CD4-positive, alpha-beta T cell (primary cell): ENCODE measurements around the gene TM4SF18. TPM values are rescaled to one million over a fixed set of nuclear protein-coding genes. Genes with fewer than 3 reads are reported as not detected.

Experiments used
- ATAC-seq: fragments of 200-7000 bp; cut with Tn5 transposase; one replicate; pipeline ENCODE4 v1.10.0; 2022; ENCODE audit warnings: mild to moderate bottlenecking; ENCODE audit not compliant: poor library complexity
- CTCF ChIA-PET: fragments of 350-600 bp; sonication (Branson Sonifier 250); formaldehyde crosslinking; loops from one replicate; lab custom pipeline; 2021; ENCODE audit warnings: antibody characterized with exemption, inconsistent platforms; lab: Charles Lee
- POLR2A ChIA-PET: fragments of 350-600 bp; sonication (Branson Sonifier 250); formaldehyde crosslinking; loops from one replicate; lab custom pipeline; 2021; ENCODE audit warnings: antibody characterized with exemption, inconsistent platforms; lab: Charles Lee
- DNase-seq, 14 experiments: peaks; one replicate each; pipeline ENCODE4 v3.0.0-alpha.2; 2013 to 2020; ENCODE audit warnings: mixed read lengths in 2 of 14
- H3K27ac ChIP-seq, 2 donors: one replicate each; pipeline versions ENCODE4 v1.5.1 to v1.7.0; 2013; ENCODE audit warnings: low read length in 2 of 2, low read depth in 1 of 2, mild to moderate bottlenecking in 1 of 2
- H3K27me3 ChIP-seq, 2 experiments: 1 replicate in 1 of 2; 2 replicates in 1 of 2; pipeline versions ENCODE4 v1.6.1 to v1.7.0; 2013; ENCODE audit warnings: low read length in 2 of 2, control low read depth in 1 of 2, mild to moderate bottlenecking in 1 of 2, moderate library complexity in 1 of 2; ENCODE audit not compliant: insufficient read depth in 2 of 2, control insufficient read depth in 1 of 2
- H3K36me3 ChIP-seq: one replicate; pipeline ENCODE4 v1.6.1; 2013; ENCODE audit warnings: low read length, control low read depth; ENCODE audit not compliant: insufficient read depth
- H3K4me1 ChIP-seq: one replicate; pipeline ENCODE4 v1.6.1; 2013; ENCODE audit warnings: low read length, control low read depth; ENCODE audit not compliant: insufficient read depth
- H3K4me3 ChIP-seq: one replicate; pipeline ENCODE4 v1.5.1; 2013; ENCODE audit warnings: mild to moderate bottlenecking, low read length, moderate library complexity
- H3K9me3 ChIP-seq, 2 experiments: 1 replicate in 1 of 2; 2 replicates in 1 of 2; pipeline versions ENCODE4 v1.6.1 to v1.7.0; 2013; ENCODE audit warnings: low read length in 2 of 2, mild to moderate bottlenecking in 2 of 2, control low read depth in 1 of 2, moderate library complexity in 1 of 2; ENCODE audit not compliant: control insufficient read depth in 1 of 2, insufficient read depth in 1 of 2
- H3K27ac Mint-ChIP-seq: one replicate; pipeline ENCODE4 v1.8.0; 2020; ENCODE audit warnings: mixed read lengths
- H3K27me3 Mint-ChIP-seq: one replicate; pipeline ENCODE4 v1.8.0; 2021; ENCODE audit warnings: mixed read lengths
- H3K36me3 Mint-ChIP-seq: one replicate; pipeline ENCODE4 v1.8.0; 2021; ENCODE audit warnings: low read depth, mixed read lengths
- H3K4me1 Mint-ChIP-seq: one replicate; pipeline ENCODE4 v1.8.0; 2021; ENCODE audit warnings: low read depth, mixed read lengths
- H3K4me3 Mint-ChIP-seq: one replicate; pipeline ENCODE4 v1.8.0; 2020; ENCODE audit warnings: mild to moderate bottlenecking, mixed read lengths
- H3K9me3 Mint-ChIP-seq: one replicate; pipeline ENCODE4 v1.8.0; 2020; ENCODE audit warnings: mixed read lengths
- intact Hi-C, 2 experiments: fragments of 100-400 bp; cut with DNase I in 1 of 2; cut with micrococcal nuclease in 1 of 2; formaldehyde crosslinking; loops; one replicate each; pipeline versions ENCODE4 v1.15.1 to v1.9.0; 2023 to 2025; cut with DNase I, micrococcal nuclease
- polyA plus RNA-seq, 2 donors: library from polyadenylated mRNA; unstranded; fragments of 120-200 nt; gene quantifications; one replicate each; pipeline ENCODE4 v1.2.1, GENCODE V29; 2013
- total RNA-seq, 174 experiments: library from RNA in 2 of 174; stranded (reverse) in 2 of 174; gene quantifications; one replicate each; pipeline ENCODE4 v1.2.3 and lab custom pipeline; 2021 to 2026
- TF ChIP-seq, protein P1 (sequence below): fragments of 200-600 bp; IDR thresholded peaks from one replicate; pipeline ENCODE4 v1.8.0; 2022; ENCODE audit warnings: antibody characterized with exemption, mild to moderate bottlenecking

The TM4SF18 gene, protein sequence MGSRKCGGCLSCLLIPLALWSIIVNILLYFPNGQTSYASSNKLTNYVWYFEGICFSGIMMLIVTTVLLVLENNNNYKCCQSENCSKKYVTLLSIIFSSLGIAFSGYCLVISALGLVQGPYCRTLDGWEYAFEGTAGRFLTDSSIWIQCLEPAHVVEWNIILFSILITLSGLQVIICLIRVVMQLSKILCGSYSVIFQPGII
- total RNA-seq (not detected), total RNA-seq (lab: John Stamatoyannopoulos, UW) (0 to 0.09 (median 0) reads per million in 172 experiments)
- polyA plus RNA-seq (2013, experiment 1 of 2) = not detected
- polyA plus RNA-seq (2013, experiment 2 of 2) = 0.33 TPM

DNA sequence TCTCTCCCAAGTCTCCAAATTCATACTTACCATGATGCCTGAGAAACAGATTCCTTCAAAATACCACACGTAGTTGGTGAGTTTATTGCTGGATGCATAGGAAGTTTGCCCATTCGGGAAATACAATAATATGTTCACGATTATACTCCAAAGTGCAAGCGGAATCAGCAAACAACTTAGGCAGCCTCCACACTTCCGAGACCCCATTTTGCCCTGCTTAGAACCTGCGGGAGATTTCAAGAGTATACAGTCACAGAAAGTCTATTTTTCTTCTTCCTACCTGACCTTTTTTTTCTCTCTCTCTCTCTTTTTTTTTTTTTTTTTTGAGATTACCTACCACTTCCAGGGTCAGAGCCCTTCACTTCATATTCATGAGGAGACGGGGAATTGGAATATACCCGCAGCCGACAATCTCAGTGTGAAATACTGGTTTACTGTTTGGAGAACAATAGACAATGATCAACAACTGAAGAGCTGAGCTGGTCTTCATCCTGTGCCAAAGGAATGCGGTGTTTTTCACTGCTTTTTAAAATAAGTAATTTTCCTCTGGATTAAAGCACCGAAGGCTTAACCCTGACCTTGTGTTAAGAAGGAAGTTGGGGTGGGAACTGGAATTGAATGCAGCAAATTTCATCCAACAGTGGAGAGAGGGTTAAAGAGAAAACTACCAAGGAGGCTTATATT lies at the start of gene TM4SF18:
Gene TM4SF18 (minus strand): TSS at position 461 of the 684 bp plus-strand sequence. CDS start 254 bp downstream, at position 207.
- Histone ChIP-seq H3K27ac (no peak within 1 kb of the TSS), H3K4me1 (no peaks in the 10 kb centered on the region), H3K9me3 (no peaks in the 10 kb centered on the region), H3K27me3 (peaks cover 0 to 13% of the 10 kb centered on the region in 2 experiments), H3K4me3 (no peak within 1 kb of the TSS), H3K36me3 (no peaks in the 10 kb centered on the region)
- H3K27ac Mint-ChIP-seq = no peak within 1 kb of the TSS
- H3K36me3 Mint-ChIP-seq = no peaks in the 10 kb centered on the region
- intact Hi-C loops = no loop called here
- H3K27me3 Mint-ChIP-seq = peaks cover 12% of the 10 kb centered on the region
- ATAC-seq (no peak), DNase-seq (no peak)
- TF ChIP-seq, protein P1, sequence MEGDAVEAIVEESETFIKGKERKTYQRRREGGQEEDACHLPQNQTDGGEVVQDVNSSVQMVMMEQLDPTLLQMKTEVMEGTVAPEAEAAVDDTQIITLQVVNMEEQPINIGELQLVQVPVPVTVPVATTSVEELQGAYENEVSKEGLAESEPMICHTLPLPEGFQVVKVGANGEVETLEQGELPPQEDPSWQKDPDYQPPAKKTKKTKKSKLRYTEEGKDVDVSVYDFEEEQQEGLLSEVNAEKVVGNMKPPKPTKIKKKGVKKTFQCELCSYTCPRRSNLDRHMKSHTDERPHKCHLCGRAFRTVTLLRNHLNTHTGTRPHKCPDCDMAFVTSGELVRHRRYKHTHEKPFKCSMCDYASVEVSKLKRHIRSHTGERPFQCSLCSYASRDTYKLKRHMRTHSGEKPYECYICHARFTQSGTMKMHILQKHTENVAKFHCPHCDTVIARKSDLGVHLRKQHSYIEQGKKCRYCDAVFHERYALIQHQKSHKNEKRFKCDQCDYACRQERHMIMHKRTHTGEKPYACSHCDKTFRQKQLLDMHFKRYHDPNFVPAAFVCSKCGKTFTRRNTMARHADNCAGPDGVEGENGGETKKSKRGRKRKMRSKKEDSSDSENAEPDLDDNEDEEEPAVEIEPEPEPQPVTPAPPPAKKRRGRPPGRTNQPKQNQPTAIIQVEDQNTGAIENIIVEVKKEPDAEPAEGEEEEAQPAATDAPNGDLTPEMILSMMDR = no peak
- ChIA-PET POLR2A (no interaction called here), CTCF (no interaction called here)
- no peak within 1 kb of the TSS for H3K4me3 Mint-ChIP-seq
- H3K9me3 Mint-ChIP-seq = no peaks in the 10 kb centered on the region
- no peaks in the 10 kb centered on the region for H3K4me1 Mint-ChIP-seq

DNA sequence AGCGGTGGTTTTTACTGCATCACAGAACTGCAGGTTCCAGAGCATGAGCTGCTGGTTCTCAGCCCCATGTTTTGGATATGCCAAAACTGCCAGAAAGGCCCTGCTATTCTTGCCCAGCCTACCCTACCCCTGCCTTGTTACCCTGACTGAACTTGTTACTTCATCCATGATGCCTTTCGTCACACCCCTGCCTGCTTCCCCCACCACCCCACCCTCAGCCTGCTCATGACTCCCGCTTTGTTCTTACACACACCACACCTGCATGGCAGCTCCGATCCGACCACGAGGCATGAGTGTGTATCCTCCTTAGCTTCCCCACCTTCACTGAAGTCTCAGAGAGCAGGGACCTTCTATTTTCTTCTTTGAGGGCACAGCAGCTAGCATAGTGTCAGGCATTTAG lies 49.1 kb upstream of the TM4SF18 start:
- no peak overlapping the region for H3K27ac ChIP-seq
- H3K9me3 ChIP-seq = no peaks in the 10 kb centered on the region
- ATAC-seq (no peak), DNase-seq (no peak)
- no peaks in the 10 kb centered on the region for H3K36me3 ChIP-seq
- H3K9me3 Mint-ChIP-seq = no peaks in the 10 kb centered on the region
- no peaks in the 10 kb centered on the region for H3K4me1 Mint-ChIP-seq
- H3K27me3 Mint-ChIP-seq = peaks cover 6% of the 10 kb centered on the region
- H3K36me3 Mint-ChIP-seq = no peaks in the 10 kb centered on the region
- H3K4me3 Mint-ChIP-seq = no peak overlapping the region
- POLR2A ChIA-PET = no interaction called here
- H3K27me3 ChIP-seq = peaks cover 2 to 4% of the 10 kb centered on the region in 2 experiments
- no peaks in the 10 kb centered on the region for H3K4me1 ChIP-seq
- H3K4me3 ChIP-seq = no peak overlapping the region
- H3K27ac Mint-ChIP-seq = no peak overlapping the region
- TF ChIP-seq, protein P1 = no peak
- CTCF ChIA-PET = no interaction called here
- intact Hi-C loops = no loop called here

DNA sequence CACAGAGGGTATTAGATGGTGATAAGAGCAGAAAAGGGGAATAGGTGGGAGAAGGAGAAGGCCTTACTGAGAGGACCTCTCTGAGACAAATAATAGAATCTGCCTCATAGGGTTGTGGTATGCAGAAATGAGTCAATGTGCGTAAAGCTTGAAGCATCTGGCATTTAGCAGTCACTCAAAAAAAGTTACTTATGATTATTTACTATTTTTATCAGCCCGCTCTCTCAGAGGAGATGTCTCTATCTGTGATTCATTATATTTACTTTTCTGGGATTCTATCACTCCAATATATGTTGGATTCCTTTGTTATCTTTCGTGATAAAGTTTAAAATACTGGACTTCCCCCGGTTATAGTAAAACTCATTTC lies 48.6 kb upstream of the TM4SF18 start:
- Histone ChIP-seq H3K4me3 (no peak overlapping the region), H3K36me3 (no peaks in the 10 kb centered on the region), H3K27me3 (peaks cover 4% of the 10 kb centered on the region in 2 experiments), H3K27ac (no peak overlapping the region), H3K9me3 (no peaks in the 10 kb centered on the region), H3K4me1 (no peaks in the 10 kb centered on the region)
- Mint-ChIP-seq H3K27ac (no peak overlapping the region), H3K9me3 (no peaks in the 10 kb centered on the region), H3K27me3 (peaks cover 6% of the 10 kb centered on the region), H3K36me3 (no peaks in the 10 kb centered on the region), H3K4me3 (no peak overlapping the region), H3K4me1 (no peaks in the 10 kb centered on the region)
- no peak for DNase-seq
- TF ChIP-seq, protein P1 = no peak
- ChIA-PET CTCF (no interaction called here), POLR2A (no interaction called here)
- intact Hi-C loops = no loop called here
- no peak for ATAC-seq
